Measurements from ENCODE around the gene PLCXD3.

DNA sequence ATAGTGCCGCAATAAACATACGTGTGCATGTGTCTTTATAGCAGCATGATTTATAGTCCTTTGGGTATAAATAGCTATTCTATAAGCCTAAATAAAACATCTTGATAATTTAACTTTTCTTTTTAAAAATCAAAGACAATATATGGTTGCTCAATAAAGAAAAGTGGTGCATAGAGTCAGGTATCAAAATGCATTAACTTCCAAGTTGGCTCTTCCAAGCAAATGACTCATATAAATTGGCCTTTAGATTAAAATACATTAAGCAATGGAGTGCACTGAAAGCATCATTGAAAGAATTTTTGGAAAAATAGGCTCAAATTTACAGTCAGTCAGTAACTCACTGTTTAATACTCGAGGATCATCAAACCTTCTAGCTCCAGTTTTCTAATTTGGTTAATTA lies 106.6 kb downstream of the PLCXD3 start:
- TF ChIP-seq EZH2 (IDR thresholded peaks at IDR 0.05; ENCODE audit: insufficient read depth, poor library complexity, severe bottlenecking) (no peak), EZH2phosphoT487 (IDR thresholded peaks at IDR 0.05; ENCODE audit: insufficient read depth, low read depth) (no peak)

Measured in GM23248 (cell line).